ENCODE measurements around the gene CGB8.
A peak's percentile ranks its signal among the peaks of the same experiment; 100 is the strongest.
"Not testable (repeated sequence)": the region's sequence is repeated elsewhere in the genome, so short reads cannot be mapped to it uniquely, and the experiment has no call there.

CGB8 gene

GRCh38 chr19:49049011-49049410 is at the start of gene CGB8:
CGB8 (minus strand) TSS chr19:49049111; CDS start chr19:49048739, 372 bp downstream.
- not testable (repeated sequence) for DNase-seq

- peak; percentile 49 for DNase-seq
Measured at GRCh38 chr19:49097453-49098288, 48.8 kb upstream of the CGB8 start.

- no peak for DNase-seq
Measured at GRCh38 chr19:49094505-49095482, 45.9 kb upstream of the CGB8 start.

GRCh38 chr19:49092686-49093085 is 43.8 kb upstream of the CGB8 start:
- DNase-seq: no peak

GRCh38 chr19:49091391-49092038 is 42.6 kb upstream of the CGB8 start:
- no peak for DNase-seq

GRCh38 chr19:49086296-49086695 is 37.4 kb upstream of the CGB8 start:
- DNase-seq: no peak

- no peak for DNase-seq
Measured at GRCh38 chr19:49085868-49086232, 36.9 kb upstream of the CGB8 start.

- peak; percentile 99 for DNase-seq
Measured at GRCh38 chr19:49085020-49085867, 36.3 kb upstream of the CGB8 start, which contains the start of gene SNRNP70. SNRNP70 (plus strand) TSS chr19:49085451; CDS start chr19:49086415, 964 bp downstream.

GRCh38 chr19:49084206-49085019 is 35.5 kb upstream of the CGB8 start:
- DNase-seq: no peak

- DNase-seq: no peak
Measured at GRCh38 chr19:49081273-49081672, 32.4 kb upstream of the CGB8 start.

GRCh38 chr19:49080392-49080791 is 31.5 kb upstream of the CGB8 start:
- DNase-seq: no peak

GRCh38 chr19:49074869-49075268 is 26.0 kb upstream of the CGB8 start:
- DNase-seq: peak; percentile 13

GRCh38 chr19:49073514-49074378 is 24.8 kb upstream of the CGB8 start:
- peak; percentile 10 for DNase-seq

GRCh38 chr19:49071860-49072547 is 23.1 kb upstream of the CGB8 start:
- no peak for DNase-seq

GRCh38 chr19:49070416-49070815 is 21.5 kb upstream of the CGB8 start:
- DNase-seq: no peak

- DNase-seq: no peak
Measured at GRCh38 chr19:49069026-49069425, 20.1 kb upstream of the CGB8 start.

GRCh38 chr19:49067554-49067953 is 18.6 kb upstream of the CGB8 start:
- DNase-seq: no peak

GRCh38 chr19:49065905-49066512 is 17.1 kb upstream of the CGB8 start:
- DNase-seq: no peak

All from T1000 (cell line).